Cerebellar cortex (tissue), 1 donor: ENCODE results near the gene RIN3.
"Not testable (repeated sequence)": the region's sequence is repeated elsewhere in the genome, so short reads cannot be mapped to it uniquely, and the experiment has no call there.

Experiments
- DNase-seq: peaks from one replicate; pipeline ENCODE4 v3.0.0-alpha.2; 2015; ENCODE audit warnings: low spot score

Gene RIN3

DNA sequence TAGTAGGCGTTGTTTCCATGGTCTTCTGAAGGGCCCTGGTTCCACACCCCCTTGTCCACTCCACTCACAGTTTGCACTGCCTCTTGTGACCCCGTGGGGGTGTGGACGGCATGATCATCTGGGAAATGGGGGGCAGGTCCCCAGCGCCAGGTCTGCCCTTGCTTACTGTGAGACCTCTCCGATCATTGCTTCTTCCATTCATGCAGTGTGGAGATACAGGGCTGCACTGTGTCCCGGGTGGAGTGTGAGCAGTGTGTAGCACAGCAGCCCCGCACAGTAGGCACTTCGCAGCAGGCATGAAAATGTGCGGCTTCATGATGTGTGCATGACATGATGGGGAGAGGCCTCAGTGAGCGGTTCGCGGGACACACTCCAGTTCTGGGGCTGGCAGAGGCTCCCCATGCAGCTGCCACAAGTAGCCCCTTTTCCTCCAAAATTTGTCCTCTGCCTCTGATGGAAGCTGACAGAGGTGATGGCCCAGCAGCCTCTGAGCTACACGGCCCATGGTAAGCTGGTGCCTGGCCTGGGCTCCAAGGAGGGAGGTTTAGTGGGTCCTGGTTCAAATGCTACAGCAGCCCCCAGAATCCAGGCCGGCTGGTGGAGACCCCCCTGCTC, 15.0 kb downstream of the RIN3 start:
- no peak for DNase-seq

DNA sequence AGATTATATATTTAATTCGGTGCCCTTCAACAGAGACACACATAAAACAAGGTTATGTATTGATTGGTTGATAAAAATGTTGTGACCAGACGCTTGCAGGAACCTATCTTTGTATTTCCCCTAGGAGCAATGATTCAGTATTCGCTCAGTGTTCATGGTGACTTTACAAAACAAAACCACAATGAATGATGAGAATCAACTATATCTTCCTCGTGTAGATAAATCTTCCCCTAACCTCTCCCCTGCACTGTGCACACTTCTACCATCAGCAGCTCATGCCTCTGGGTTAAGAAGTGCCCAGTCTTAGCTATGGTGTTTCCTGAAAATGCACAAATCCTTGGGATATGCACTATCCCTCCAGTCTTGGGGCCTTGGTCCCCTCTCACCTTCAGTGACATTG, 16.3 kb downstream of the RIN3 start:
- no peak for DNase-seq

DNA sequence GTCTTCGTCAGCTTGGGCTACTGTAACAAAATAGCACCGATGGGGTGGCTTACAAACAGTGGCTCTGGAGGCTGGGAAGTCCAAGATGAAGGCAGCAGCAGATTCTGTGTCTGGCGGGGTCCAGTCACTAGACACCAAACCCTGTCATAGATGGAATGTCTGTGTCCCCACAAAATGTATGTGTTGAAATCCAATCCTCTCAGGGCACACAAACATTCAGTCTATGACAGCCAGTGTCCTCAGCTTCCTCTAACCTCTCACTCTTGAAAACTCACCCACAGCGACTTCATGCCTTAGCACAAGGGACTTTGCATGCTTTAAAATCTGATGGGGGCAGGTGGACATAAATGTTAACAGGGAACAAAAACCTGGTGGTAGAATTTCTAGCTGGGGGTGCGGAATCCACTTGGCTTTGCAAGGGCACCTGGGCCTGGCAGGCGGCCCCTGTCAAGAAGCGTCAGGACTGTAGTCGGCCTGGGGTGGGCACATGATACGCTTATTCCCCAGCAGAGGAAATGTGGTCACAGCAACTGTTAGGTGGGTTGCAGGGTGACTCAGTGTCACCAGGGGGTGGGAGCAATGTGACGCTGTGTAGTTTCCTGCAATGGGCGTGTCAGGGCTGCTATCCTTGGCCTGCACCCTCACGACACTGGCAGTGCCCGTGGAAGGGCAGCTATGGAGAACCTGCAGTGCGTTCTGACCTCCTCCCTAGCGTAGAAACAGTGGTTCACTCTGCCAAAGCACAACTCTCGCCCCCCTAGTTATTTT, 17.7 kb downstream of the RIN3 start:
- DNase-seq, result no peak

DNA sequence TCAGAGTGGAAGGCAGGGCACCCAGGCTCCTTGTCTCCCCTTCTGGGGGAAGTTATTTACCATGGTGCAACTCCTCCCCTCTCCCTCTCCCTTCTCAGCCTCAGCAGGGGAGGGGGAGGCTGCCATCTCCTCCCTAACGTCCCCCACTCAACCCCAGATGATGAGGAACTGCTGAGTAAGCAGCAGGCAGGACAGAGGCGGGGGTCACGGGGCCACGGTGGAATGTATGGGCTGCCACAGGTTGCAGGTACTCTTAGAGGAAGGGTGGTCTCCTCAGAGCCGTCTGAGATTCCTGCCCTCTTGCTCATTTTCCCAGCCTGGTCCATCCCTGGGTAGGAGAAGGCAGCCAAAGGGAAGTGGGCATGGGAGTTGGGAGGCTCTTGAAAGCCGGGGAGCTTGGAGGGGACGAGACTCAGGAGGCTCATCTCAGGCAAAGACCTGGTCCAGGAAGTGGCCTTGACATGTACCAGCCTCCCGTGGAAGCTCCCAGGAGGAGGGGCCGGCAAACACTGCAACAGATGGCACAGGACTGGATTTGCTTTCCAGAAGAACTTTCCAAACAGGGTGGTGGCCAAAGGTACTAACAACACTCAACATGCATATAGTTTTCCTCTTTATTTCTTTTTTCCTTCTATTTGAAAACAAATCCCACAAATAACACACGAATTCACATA, 19.0 kb downstream of the RIN3 start:
- peak; percentile 58 for DNase-seq

DNA sequence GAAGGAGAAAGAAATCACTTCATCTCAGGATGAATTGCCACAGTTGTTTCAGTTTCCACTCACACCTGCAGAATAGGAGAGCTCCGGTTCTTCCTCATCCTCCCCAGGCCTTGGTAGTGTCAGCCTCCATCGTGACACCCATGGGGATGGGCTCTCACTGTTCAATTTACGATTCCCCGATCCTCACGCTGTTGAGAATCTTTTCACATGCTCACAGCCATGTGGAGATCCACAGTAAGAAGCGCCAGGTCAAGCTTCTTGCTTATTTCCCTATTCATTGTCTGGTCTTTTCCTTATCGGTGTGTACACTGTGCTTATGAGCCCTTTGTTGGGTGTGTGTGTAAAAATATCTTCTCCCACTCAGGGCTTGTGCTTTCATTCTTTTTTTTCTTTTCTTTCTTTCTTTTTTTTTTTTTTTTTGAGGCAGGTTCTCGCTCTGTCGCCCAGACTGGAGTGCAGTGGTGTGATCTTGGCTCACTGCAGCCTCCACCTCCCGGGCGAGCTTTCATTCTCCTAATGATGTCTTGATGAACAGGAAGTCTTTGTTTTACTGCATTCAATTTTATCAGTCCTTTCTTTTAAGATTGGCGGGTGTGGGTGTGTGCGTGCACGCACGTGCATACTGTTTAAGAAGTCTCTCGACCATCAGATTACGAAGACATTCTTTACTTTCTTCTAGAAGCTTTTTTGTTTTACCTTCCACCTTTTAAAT, 21.5 kb downstream of the RIN3 start:
- no peak for DNase-seq

DNA sequence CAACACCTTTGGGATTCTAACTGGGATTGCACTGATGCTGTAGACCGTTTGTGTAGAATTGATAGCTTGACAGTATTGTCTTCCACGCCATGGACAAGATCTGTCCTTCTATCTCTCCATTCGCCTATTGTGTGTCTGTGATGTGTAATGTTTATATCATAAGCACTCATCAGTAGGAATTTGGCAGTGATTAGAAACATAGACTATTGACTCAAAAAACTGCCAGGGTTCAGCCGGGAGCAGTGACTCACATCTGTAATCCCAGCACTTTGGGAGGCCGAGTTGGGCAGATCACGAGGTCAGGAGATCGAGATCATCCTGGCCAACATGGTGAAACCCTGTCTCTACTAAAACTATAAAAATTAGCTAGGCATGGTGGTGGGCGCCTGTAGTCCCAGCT, 22.6 kb downstream of the RIN3 start:
- not testable (repeated sequence) for DNase-seq

DNA sequence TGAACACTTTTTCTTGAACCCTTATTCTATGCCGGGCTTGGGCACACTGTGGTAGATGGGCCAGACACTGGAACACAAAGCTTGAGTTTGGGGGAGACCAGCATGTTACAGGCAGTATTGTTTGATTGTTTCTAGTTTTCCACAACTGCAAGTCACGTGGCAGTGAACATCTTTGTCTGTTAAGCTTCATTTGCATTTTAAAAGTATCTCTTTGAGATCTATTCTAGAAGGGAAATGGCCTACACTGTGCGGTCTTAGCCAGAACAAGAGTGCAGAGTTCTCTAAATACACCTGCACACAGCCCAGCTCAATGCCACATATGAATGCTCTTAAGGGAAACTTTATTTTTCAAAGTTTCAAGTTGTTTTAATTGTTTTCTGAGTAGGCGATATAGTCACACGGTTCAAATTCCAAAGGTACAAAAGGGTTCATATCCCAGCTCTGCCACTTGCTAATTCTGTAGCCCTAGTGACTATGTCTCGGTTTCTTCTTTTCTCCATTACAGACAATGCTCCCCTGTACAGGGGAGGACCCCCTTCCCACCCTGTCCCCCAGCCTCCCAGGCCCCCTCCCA, 24.9 kb downstream of the RIN3 start:
- DNase-seq, result no peak

DNA sequence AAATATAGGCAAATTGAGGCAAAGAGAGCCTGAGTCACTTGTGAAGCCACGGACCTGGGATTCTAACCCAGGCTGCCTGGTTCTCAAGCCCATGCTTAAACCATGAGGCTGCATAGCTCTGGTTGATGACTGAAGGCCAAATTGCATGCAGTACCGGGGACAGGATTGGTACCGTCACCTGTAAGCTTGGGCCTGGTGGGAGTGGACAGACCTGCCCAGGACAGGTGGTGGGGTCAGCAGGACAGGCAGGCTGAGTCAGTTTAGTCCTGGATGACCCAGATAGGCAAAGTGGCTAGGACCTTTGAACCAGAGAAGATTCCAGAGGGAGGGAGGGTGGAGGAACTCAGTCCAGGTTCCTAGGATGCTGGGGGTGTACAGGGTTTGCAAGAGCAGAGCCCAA, 25.8 kb downstream of the RIN3 start:
- DNase-seq, result no peak

DNA sequence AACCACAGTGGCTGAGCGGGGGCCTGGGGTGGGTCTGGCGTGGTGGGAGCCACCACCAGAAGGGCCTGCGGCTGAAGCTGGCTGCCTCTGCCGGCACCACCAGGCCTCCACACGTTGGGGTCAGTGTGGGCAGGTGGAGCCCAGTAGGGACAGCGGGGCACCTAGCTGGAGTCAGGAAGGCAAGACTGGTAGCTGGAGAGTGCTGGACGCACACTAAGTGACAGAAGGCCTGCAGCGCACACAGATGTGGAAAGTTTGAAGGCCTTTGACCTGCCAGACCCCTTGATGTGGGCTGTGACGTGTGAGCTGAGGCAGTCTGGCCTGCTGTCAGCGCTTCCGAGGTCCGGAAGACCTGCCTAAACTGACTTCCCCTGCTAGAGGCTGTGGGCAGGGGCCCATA, 26.3 kb downstream of the RIN3 start:
- DNase-seq, result no peak

DNA sequence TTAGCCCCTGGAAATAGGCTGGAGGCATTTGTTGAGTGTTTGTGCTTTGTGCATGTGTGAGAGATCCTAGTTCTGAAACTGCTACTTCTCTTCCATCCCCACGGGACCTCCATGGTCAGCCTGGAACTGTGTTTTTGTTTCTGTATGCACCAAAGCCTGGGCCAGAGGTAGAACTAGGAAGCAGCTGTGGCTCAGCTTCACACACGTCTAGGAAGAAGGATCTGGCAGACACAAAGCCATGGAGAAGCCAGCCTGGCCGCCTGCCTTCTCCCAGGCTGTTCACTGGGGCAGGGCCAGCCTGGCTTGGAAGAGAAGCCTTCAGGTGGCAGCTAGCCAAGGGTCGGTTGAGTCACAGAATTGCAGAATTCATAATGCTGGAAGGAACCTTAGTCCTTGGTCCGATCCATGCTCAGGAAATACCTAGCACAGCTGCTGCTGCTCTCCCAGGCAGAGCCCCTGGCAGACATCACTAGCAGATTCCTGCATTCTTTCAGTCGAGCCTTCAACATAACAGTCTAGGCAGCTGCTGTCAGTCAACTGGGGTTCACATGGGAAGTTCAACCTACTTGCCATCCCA, 27.0 kb downstream of the RIN3 start:
- DNase-seq, result peak; percentile 74

DNA sequence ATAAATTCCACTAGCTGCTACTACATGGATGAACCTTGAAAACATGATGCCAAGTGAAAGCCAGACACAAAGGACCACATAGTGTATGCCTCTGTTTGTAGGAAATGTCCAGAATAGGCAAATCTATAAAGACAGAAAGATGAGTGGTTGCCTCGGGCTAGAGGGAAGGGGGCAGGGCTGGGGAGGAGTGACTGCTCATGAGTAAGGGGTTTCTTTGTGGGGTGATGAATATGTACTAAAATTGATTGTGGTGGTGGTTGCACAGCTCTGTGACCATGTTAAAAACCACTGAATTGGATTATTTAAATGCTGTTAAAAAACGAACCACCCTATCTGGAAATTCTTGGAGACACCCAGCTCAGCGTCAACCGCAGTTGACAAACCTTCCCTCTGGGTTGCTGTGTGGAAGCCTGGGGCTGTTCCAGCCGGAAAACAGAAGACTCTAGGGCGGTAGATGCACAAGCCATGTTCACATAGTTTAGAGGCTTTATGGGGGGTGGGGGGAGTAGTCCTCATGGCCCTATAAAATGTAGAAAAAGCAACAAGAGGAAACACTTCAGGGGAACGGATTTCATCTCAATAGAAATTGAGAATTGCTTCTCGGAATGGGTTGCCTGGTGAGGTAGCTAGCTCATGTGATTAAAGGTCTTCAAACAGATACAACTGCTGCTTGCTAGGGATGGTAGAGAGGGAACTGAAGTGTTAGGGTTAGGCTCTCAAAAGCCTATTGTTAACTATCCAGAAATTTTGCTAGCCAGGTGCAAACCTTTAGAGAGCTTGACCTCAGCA, 29.4 kb downstream of the RIN3 start:
- DNase-seq, result no peak

DNA sequence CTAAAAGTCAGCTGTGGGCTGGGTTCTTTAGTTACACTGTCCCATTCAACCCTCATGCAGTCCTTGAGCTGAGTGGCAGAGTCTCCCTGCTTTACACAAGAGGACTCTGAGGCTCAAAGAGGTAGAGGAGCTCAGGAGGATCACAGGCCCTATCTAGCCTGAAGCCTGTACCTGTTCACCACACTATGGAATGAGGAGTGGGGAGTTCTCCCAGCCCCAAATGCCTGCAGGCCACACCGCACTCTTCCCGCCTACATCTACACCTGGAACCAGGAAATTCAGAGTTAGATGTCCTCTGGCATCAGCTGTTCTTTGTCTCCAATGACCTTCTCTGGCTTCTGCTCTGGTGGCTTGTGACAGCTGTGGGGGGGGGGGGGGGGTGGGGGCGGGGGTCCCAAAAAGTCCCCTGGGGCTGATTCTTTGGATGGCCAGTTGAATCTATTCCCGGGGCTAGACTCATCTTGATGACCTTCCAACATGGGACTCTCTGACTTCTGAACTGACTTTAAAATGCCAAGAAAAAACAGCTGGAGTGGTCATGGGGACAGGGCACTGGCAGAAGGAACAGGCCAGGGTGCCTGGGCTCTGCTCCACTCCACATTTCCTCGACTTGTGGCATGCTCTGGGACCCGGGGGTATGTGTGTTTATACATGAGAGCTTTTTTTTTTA, 30.6 kb downstream of the RIN3 start:
- no peak for DNase-seq

DNA sequence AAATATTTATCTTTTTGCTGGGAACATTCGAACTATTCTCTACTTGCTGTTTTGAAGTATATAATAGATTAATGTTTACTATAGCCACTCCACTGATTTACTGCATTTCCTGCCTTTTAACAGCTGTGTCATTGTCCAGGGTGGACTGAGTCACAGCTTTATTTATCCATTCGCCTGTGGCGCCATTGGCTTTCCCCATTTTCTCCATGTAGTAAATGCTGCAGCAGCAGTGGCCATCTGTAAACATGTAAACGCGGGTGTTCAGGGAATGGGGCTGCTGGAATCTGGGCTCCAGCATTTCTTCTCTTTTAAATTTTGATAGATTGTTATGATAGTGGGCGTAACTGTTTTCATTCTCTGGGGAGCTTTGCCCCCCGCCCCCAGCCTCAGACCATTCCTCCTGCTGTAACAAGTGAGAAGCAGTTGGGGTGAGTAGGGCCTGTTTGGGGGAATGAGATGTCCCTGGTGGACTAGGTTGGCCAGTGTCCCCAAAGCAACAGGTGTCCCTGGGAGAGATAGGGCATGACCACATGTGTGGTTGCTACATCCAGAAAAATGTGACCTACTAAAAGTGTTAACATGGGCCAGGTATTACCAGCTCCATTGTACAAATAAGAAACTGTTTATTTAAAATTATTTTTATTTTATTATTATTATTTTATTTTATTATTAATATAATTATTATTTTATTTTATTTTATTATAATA, 32.9 kb downstream of the RIN3 start:
- DNase-seq, result no peak

DNA sequence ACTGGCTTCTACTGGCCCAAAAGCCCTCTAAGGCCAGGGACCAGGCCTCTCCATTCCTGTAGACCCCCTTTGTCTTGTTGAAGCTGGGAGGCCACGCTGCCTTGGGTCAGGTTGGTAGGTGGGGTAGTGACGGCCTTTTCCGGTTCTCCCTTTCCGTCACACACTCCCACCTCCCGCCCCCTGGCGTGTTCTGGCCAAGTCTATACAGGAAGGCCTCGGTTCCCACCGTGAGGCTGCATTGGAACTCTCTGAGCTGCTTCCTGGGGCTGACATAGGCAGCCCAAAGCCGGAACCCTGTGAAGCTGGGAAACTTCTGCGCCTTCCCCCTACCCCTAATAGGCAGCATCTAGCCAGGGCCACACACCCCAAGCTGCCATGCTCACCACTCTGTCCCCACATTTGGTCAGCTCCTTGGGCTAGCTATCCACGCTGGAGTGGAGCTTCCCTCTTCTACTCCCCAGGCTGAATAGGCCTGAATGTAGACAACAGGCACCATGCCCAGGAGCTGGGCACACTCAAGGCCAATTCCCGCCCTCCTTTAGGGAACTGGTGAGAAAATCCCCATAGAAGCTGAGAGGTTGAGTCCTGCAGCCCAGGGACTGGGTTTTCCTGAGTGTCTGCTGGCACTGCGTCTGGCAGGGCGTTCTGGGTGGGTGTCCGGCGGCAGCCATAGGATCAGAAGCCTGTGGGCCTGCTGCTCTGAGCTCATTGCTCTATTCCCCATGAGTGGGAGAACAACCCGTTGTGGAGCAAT, 35.7 kb downstream of the RIN3 start:
- no peak for DNase-seq

DNA sequence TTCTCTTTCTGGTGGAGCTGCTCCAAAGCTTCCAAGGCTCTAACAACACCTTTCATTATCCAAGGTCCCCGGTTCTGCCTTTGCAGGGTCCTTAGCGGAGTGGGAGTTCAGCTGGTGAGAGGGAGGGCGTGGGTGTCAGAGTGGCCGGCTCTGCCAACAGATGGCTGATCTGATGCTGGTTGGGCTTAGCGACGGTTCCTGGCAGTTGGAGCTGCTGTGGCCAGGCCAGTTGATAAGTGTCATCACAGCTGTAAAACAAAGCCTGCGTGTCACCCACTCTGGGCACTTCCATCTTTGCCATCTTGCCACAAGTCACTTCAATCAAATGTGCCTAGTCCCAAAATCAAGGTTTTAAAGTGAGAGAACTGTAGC, 36.3 kb downstream of the RIN3 start:
- DNase-seq, result no peak

DNA sequence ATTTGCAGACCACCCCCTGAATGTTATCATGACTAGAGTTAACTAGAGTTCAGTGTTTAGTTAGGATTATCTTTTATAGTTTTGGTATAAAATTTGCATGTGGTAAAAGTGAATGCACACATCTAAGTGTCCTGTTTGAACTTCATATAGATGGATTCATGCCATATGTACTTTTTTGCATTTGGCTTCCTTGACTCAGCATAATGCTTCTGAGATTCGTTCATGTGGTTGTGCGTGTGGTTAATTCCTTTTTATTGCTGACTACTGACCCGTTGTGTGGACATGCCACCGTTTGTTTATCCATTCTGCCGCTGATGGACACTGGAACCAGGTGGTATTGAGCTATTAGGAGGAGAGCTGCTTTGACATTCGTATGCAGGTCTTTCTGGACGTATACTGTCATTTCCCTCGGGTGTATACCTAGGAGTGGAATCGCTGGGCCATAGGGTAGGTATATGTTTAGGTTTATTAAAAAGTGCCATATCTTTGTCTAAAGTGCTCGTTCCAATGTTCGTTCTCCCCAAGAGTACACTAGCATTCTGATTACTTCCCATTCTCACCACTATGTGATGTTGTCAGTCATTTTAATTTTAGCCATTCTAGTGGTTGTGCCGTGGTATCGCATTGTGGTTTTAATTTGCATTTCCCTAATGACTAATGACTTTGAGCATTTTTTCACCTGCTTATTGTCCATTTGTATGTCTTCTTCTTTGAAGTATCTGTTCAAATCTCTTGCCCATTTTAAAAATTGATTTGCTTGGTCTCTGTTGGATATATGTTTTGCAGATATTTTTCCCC, 37.7 kb downstream of the RIN3 start:
- DNase-seq, result no peak

DNA sequence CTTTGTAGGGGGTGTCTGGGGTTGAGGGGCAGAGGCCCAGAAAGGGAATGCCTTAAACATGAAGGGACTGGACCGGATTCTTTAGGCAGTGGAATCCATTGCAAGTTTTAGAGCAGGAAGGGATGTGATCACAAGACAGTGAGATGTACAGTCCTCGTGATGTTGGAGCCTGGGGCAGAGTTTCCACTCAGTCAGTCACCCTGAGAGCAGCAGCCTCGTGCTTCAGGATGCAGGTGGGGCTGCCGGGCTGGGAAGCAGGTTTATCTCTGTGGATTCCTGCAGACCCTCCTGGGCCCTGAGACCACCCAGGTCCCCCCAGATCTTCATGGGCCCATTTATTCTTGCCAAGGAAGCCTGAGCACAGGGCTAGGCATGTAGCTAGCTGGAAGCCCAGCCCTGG, 38.5 kb downstream of the RIN3 start:
- no peak for DNase-seq

DNA sequence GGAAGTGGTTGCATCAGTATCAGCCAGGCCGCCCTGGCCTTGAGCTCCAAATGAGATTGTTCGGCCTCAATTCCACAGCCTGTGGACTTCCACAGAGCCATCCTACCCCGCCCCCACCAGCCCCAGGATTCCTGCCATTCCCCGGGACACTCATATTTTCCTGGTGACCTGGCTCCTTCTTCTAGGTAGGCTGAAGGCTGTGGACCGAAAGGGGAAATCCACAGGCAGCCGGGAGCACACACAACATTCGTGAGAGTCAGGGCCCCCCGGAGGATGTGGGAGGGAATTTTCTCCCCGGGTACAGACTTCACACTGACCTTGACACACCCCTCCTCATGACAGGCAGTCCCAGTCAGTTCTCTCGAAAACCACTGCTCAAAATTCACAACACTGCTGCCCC, 39.9 kb downstream of the RIN3 start:
- no peak for DNase-seq
